A549 treated with CpdA at 1 μM for 4 hours (cell line): ENCODE results near the gene SMYD3. TPM values are rescaled to one million over a fixed set of nuclear protein-coding genes. Genes with fewer than 3 reads are reported as not detected.

ENCODE experiments used
- total RNA-seq: library from RNA; stranded (reverse); fragments of 200-300 nt; extraction: Qiagen RNA extraction; gene quantifications from 5 replicates; pipeline ENCODE4 v1.2.3, GENCODE V29; 2022; ENCODE audit warnings: low read depth

The SMYD3 gene
- 13.0 to 14.1 TPM (median 13.8 TPM) in 5 replicates for total RNA-seq

GRCh38 chr1:246506674-246507481 lies at the start of gene SMYD3:
Gene SMYD3, minus strand, starts transcription at chr1:246507279.

Other genes starting within 250 kb of the SMYD3 start
- gene TFB2M, start 59.0 kb upstream of the SMYD3 start, total RNA-seq, result 39.1 to 46.8 TPM (median 39.6 TPM) in 5 replicates
- gene CNST, start 59.2 kb upstream of the SMYD3 start, total RNA-seq, result 6.9 to 9.5 TPM (median 8.3 TPM) in 5 replicates
- 43.9 to 49.1 TPM (median 48.8 TPM) in 5 replicates for gene SCCPDH, start 217.1 kb upstream of the SMYD3 start, total RNA-seq